Gastrocnemius medialis (tissue), 4 donors: ENCODE measurements around the gene ANKRD17. TPM values are rescaled to one million over a fixed set of nuclear protein-coding genes. Genes with fewer than 3 reads are reported as not detected.

Experiments
- ATAC-seq, 2 donors: fragments of 150-250 bp; one replicate each; pipeline ENCODE4 v1.9.1; 2016
- DNase-seq, 2 donors: peaks; one replicate each; pipeline ENCODE4 v3.0.0-alpha.2; 2019
- H3K27ac ChIP-seq, 4 donors: fragments of 200-600 bp; sonication (generic); 1 replicate in 1 of 4; 2 replicates in 3 of 4; pipeline ENCODE4 v1.5.1; 2016 to 2018; ENCODE audit warnings: mild to moderate bottlenecking in 2 of 4, moderate library complexity in 1 of 4
- H3K27me3 ChIP-seq, 3 donors: fragments of 200-600 bp; sonication (generic) in 2 of 3; 1 replicate in 1 of 3; 2 replicates in 2 of 3; pipeline versions ENCODE4 v1.5.1 to v1.6.0; 2016 to 2019; ENCODE audit warnings: mild to moderate bottlenecking in 1 of 3, moderate library complexity in 1 of 3
- H3K36me3 ChIP-seq, 2 donors: fragments of 200-600 bp; sonication (generic) in 1 of 2; one replicate each; pipeline ENCODE4 v1.5.1; 2017 to 2018
- H3K4me1 ChIP-seq, 2 donors: fragments of 200-600 bp; sonication (generic) in 1 of 2; one replicate each; pipeline ENCODE4 v1.5.1; 2016 to 2017; ENCODE audit warnings: mild to moderate bottlenecking in 2 of 2
- H3K4me3 ChIP-seq, 4 donors: fragments of 200-600 bp; sonication (generic) in 3 of 4; 1 replicate in 1 of 4; 2 replicates in 3 of 4; pipeline ENCODE4 v1.5.1; 2016 to 2019; ENCODE audit warnings: mild to moderate bottlenecking in 2 of 4
- H3K9me3 ChIP-seq, 3 donors: fragments of 200-600 bp; sonication (generic) in 2 of 3; 1 replicate in 1 of 3; 2 replicates in 2 of 3; pipeline ENCODE4 v1.5.1; 2016 to 2019
- POLR2A ChIP-seq, 2 donors: fragments of 450-650 bp; IDR thresholded peaks; one replicate each; pipeline ENCODE4 v1.6.1; 2017; ENCODE audit warnings: antibody characterized with exemption in 2 of 2, mild to moderate bottlenecking in 2 of 2, moderate library complexity in 2 of 2
- in situ Hi-C, 4 donors: fragments of 200-750 bp; cut with MboI; loops; one replicate each; pipeline versions ENCODE4 v1.15.0 to v1.8.0; 2017; ENCODE audit warnings: low sequenced_read_pairs in 4 of 4
- intact Hi-C: fragments of 100-400 bp; cut with DNase I; formaldehyde crosslinking; loops from one replicate; pipeline ENCODE4 v1.15.1; 2023; ENCODE audit warnings: low total_unique reads
- total RNA-seq, 4 donors: library from RNA; depleted of rRNA; stranded (reverse); fragments of >200 nt; gene quantifications; one replicate each; pipeline versions ENCODE4 v1.1.0 to v1.2.3, GENCODE V29; 2016
- TF ChIP-seq, protein P1 (sequence below), 5 experiments: fragments of 450-650 bp in 3 of 5; fragments of 200-600 bp in 2 of 5; sonication (generic) in 2 of 5; IDR thresholded peaks in 4 of 5; conservative IDR thresholded peaks in 1 of 5; 1 replicate in 4 of 5; 2 replicates in 1 of 5; pipeline ENCODE4 v1.5.1; 2016 to 2019; ENCODE audit warnings: antibody characterized with exemption in 5 of 5, mild to moderate bottlenecking in 3 of 5, moderate library complexity in 3 of 5

Gene ANKRD17
- total RNA-seq, 4 donors from 2014 or later, result 40.8 to 68.5 (median 54.8) TPM

DNA sequence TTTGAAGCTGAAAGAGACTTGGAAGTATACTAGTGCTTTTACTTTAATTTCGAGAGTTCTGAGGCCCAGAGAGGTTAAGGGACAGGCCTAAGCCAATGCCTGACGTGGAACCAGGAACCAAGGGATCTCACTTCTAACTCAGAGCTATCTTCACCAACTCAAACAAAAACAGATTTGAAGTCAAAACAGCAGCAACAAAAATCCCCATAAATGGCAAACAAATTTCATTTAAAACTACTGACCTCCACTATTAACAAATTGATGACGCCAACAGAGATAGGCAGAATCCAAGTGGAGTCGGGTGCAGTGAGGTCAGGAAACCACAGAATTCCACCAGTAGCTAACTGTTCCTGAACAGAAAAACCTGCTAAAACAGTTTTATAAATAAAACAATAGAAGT lies 194.1 kb downstream of the ANKRD17 start:
- Histone ChIP-seq H3K4me3 (no peak overlapping the region), H3K27ac (no peak overlapping the region), H3K4me1 (peaks cover 5 to 21% of the 10 kb centered on the region in 2 donors), H3K9me3 (no peaks in the 10 kb centered on the region), H3K36me3 (peaks cover 0 to 47% of the 10 kb centered on the region in 2 donors), H3K27me3 (no peaks in the 10 kb centered on the region)
- DNase-seq (no peak), ATAC-seq (no peak)
- intact Hi-C loops (no loop called here), in situ Hi-C loops (loop anchor here in 2 of 4 donors (10.0 to 25.0 kb wide), 2 partner anchors 190 to 1098 kb away; partner anchors contain the start of genes ANKRD17 (in 1 of the 2) and MTHFD2L (in 1 of the 2))
- TF ChIP-seq POLR2A (IDR thresholded peaks at IDR 0.05), result no peak
- TF ChIP-seq, protein P1, sequence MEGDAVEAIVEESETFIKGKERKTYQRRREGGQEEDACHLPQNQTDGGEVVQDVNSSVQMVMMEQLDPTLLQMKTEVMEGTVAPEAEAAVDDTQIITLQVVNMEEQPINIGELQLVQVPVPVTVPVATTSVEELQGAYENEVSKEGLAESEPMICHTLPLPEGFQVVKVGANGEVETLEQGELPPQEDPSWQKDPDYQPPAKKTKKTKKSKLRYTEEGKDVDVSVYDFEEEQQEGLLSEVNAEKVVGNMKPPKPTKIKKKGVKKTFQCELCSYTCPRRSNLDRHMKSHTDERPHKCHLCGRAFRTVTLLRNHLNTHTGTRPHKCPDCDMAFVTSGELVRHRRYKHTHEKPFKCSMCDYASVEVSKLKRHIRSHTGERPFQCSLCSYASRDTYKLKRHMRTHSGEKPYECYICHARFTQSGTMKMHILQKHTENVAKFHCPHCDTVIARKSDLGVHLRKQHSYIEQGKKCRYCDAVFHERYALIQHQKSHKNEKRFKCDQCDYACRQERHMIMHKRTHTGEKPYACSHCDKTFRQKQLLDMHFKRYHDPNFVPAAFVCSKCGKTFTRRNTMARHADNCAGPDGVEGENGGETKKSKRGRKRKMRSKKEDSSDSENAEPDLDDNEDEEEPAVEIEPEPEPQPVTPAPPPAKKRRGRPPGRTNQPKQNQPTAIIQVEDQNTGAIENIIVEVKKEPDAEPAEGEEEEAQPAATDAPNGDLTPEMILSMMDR (IDR thresholded peaks at IDR 0.05 in 4 of 5, conservative IDR thresholded peaks at IDR 0.05 in 1 of 5), result no peak

DNA sequence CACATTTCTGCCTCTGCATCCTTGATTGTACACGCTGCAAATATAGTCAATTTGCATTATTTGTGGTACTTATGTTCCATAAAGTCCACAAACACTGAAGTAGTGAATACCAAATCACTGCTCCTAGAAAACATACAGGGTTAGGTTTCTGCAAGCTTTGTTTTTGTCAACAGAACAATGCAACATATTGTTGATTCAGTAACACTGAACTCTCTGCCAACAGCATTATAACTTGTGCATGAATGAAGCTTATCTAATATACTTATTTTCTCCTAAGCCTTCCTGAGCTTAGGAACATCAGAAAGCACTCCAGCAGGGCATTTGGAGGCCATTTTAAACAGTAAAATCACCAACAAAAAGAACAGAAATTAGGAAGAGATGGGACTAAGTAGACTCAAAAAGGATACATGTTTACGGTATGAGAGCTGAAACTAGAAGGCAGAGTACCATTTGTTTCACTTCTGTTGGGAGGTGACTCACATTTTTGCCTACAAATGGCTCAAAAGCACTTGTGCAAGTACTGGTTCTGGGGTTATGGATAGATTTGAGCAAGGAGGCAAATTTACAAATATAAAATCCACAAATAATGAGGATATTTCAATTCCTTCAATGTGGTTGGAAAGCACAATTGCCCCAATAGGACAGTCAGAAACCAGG lies 203.2 kb downstream of the ANKRD17 start:
- Histone ChIP-seq H3K27me3 (no peaks in the 10 kb centered on the region), H3K4me3 (no peak overlapping the region), H3K27ac (no peak overlapping the region), H3K9me3 (no peaks in the 10 kb centered on the region), H3K4me1 (no peaks in the 10 kb centered on the region), H3K36me3 (peaks cover 0 to 66% of the 10 kb centered on the region in 2 donors)
- in situ Hi-C loops, result loop anchor here in 1 of 4 donors (25.0 kb wide), 1 partner anchor 1107 kb away; the partner anchor contains the start of gene MTHFD2L
- intact Hi-C loops, result no loop called here
- DNase-seq (no peak), ATAC-seq (no peak)
- no peak for TF ChIP-seq POLR2A (IDR thresholded peaks at IDR 0.05)
- TF ChIP-seq, protein P1 (IDR thresholded peaks at IDR 0.05 in 4 of 5, conservative IDR thresholded peaks at IDR 0.05 in 1 of 5), result no peak

DNA sequence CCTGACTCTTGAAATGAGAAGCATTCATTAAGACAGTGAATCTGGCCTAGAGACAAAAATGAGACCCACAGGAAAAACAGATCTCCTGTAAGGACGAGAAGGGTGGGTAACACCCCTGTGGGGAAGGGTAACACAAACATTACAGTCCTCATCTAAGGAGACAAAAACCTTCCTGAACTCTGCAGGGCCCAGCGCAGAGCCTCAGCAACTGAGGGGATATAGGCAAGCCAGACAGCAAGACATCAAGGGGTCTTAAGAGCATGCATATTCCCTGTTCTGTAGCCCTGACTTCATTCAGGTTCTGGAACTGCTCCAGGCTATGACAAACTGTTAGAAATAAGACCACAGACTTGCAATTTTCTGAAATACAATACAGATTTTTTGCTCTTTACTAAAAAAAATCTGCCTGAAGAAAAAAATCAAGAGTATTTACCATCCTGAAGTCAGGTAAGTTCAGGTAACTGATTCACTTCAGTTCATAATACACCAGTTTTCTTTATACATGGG lies 204.6 kb downstream of the ANKRD17 start:
- Histone ChIP-seq H3K27me3 (no peaks in the 10 kb centered on the region), H3K4me1 (no peaks in the 10 kb centered on the region), H3K36me3 (peaks cover 0 to 52% of the 10 kb centered on the region in 2 donors), H3K9me3 (no peaks in the 10 kb centered on the region), H3K4me3 (no peak overlapping the region), H3K27ac (no peak overlapping the region)
- TF ChIP-seq POLR2A (IDR thresholded peaks at IDR 0.05), result no peak
- TF ChIP-seq, protein P1 (IDR thresholded peaks at IDR 0.05 in 4 of 5, conservative IDR thresholded peaks at IDR 0.05 in 1 of 5), result no peak
- ATAC-seq (no peak), DNase-seq (no peak)
- in situ Hi-C loops (loop anchor here in 1 of 4 donors (25.0 kb wide), 1 partner anchor 1108 kb away; the partner anchor contains the start of gene MTHFD2L), intact Hi-C loops (no loop called here)

DNA sequence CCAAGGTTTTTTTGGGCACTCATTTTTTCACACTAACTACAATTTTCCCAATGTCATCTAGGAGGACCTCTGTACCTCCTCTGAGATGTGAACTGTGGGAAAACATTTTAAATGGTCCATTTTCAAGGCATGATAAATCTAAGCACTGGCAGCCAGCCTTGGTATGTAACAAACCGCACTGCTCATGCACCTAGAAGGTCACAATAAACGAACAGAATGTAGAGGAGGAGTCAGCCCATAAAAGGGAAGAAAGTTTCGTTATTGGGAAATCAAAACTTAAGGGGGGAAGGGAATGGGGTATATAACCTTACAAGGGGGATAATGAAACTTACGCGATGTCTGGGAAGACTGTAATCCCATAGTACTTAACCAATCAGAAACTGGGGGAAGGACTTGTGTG lies 205.5 kb downstream of the ANKRD17 start:
- no peak for ATAC-seq
- Histone ChIP-seq H3K36me3 (peaks cover 0 to 43% of the 10 kb centered on the region in 2 donors), H3K27me3 (no peaks in the 10 kb centered on the region), H3K4me1 (no peaks in the 10 kb centered on the region), H3K27ac (no peak overlapping the region), H3K9me3 (no peaks in the 10 kb centered on the region), H3K4me3 (no peak overlapping the region)
- intact Hi-C loops (no loop called here), in situ Hi-C loops (loop anchor here in 1 of 4 donors (25.0 kb wide), 1 partner anchor 1109 kb away; the partner anchor contains the start of gene MTHFD2L)
- no peak for DNase-seq
- no peak for TF ChIP-seq POLR2A (IDR thresholded peaks at IDR 0.05)
- TF ChIP-seq, protein P1 (IDR thresholded peaks at IDR 0.05 in 4 of 5, conservative IDR thresholded peaks at IDR 0.05 in 1 of 5), result no peak
